Omental fat pad (tissue), 4 donors: ENCODE data around the gene FCRL6. TPM values are rescaled to one million over a fixed set of nuclear protein-coding genes. Genes with fewer than 3 reads are reported as not detected.
A peak's percentile ranks its signal among the peaks of the same experiment; 100 is the strongest.

ENCODE experiments used
- ATAC-seq: fragments of 150-250 bp; one replicate; pipeline ENCODE4 v1.9.1; 2016; ENCODE audit warnings: mild to moderate bottlenecking, moderate library complexity; ENCODE audit not compliant: low FRiP score
- DNase-seq: peaks from one replicate; pipeline ENCODE4 v3.0.0-alpha.2; 2019; ENCODE audit warnings: low spot score
- total RNA-seq, 4 donors: library from RNA; depleted of rRNA; stranded (reverse); fragments of >200 nt; gene quantifications; one replicate each; pipeline ENCODE4 v1.1.0, GENCODE V29; 2016
- TF ChIP-seq, protein P1 (sequence below), 3 donors: fragments of 450-650 bp; IDR thresholded peaks; one replicate each; pipeline ENCODE4 v1.5.1; 2016 to 2017; ENCODE audit warnings: antibody characterized with exemption in 3 of 3, mild to moderate bottlenecking in 3 of 3, moderate library complexity in 2 of 3

Gene FCRL6
- total RNA-seq, 4 donors from 2014 or later, result 0.93 to 1.9 (median 1.4) TPM

DNA sequence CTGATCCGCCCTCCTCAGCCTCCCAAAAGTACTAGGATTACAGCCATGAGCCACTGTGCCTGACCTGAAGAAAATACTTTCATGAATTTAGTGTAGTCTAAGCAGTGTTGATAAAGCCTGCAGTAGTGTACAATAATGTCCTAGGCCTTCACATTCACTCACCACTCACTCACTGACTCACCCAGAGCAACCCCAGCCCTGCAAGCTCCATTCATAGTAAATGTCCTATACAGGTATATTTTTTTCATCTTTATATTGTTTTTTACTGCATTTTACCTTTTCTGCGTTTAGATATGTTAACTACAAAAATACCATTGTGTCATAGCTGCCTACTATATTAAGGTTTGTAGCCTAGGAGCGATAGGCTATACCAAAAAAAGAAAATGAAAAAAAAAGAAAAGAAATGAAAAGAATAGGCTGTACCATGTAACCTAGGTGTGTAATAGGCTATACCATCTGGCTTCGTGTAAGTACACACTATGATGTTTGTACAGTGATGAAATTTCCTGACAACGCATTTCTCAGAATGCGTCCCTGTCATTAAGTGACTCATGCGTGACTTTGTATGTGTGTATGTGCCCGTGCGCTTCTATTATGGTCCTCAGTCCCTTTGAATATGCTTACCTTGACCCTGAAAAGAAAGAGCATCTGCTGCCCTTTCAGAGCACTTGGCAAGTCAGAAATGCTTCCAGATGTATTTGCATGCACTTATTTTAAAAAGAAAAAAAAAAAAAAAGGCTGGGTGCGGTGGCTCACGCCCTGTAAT, 15.3 kb downstream of the FCRL6 start:
- no peak for ATAC-seq
- TF ChIP-seq, protein P1, sequence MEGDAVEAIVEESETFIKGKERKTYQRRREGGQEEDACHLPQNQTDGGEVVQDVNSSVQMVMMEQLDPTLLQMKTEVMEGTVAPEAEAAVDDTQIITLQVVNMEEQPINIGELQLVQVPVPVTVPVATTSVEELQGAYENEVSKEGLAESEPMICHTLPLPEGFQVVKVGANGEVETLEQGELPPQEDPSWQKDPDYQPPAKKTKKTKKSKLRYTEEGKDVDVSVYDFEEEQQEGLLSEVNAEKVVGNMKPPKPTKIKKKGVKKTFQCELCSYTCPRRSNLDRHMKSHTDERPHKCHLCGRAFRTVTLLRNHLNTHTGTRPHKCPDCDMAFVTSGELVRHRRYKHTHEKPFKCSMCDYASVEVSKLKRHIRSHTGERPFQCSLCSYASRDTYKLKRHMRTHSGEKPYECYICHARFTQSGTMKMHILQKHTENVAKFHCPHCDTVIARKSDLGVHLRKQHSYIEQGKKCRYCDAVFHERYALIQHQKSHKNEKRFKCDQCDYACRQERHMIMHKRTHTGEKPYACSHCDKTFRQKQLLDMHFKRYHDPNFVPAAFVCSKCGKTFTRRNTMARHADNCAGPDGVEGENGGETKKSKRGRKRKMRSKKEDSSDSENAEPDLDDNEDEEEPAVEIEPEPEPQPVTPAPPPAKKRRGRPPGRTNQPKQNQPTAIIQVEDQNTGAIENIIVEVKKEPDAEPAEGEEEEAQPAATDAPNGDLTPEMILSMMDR (IDR thresholded peaks at IDR 0.05), result no peak
- no peak for DNase-seq

DNA sequence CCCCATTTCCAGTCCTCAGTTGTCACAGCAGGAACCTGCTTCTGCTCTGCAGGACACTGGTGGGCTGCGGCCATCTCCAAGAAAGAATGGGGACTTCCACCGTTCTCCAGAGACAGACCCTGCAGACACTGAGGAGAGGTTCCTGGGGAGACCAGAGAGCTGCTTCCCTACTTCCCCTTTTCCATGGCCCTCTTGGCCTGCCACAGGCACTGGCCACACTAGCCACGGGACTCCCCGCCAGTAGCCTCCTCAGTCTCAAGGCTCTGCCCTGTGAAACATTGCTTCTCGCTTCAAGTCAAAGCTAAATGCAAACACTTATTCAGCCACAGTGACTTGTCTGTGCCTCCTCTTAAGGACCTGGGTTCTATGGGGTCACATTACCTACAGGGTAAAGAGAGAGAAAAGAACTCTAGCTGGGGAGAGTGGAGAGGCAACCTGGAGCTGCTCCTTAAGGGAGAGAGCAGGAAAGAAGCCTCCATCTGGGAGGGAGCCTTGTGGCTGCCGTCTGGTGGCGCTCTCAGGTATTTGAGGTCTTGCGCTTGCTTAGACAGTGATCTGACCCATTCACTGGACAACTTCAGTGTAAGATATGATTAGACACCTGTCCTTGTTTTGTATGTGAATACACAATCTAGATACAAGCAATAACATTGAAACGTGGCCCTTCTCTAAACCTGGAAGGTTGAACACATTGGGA, 19.2 kb downstream of the FCRL6 start:
- ATAC-seq (no peak), DNase-seq (no peak)
- TF ChIP-seq, protein P1 (IDR thresholded peaks at IDR 0.05), result no peak

DNA sequence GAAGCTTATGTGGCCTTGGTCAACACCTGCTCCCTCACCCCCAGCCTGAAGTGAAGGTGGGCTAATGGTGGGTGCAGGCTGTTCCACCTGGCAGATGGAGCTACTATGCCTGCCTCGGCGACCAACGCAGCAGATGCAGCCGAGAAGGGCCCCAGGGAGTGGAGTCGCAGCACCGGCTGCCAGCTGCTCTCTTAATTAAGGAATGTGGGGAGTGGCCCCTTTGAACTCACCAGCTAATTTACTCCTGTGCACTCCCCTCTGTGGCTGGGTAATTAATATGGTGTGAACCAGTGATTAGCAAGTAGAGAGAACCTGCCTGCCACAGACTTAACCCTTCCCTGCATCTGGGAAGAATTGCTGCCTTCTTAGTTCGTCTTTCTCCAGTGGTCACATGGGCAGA, 21.2 kb downstream of the FCRL6 start:
- DNase-seq (no peak), ATAC-seq (no peak)
- TF ChIP-seq, protein P1 (IDR thresholded peaks at IDR 0.05), result no peak

DNA sequence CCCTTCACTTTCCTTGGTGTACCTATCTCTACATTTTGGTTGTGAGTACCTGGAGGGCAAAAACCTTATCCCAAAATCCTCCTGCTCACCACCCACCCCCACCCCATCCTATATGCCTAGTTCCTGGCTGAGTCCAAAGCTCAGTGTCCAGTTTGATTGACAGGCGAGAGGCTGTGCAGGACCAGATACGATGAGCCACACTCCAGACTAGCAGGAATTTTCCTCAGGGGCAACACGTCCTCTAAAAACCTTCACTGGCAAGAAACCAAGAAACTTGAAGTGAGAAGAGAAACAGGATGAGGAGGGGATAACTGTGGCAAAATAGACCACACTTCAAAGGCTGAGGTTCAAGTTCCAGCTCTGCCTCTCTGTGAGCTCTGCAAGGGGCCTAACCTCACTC, 23.4 kb downstream of the FCRL6 start:
- TF ChIP-seq, protein P1 (IDR thresholded peaks at IDR 0.05), result no peak
- no peak for ATAC-seq
- no peak for DNase-seq

DNA sequence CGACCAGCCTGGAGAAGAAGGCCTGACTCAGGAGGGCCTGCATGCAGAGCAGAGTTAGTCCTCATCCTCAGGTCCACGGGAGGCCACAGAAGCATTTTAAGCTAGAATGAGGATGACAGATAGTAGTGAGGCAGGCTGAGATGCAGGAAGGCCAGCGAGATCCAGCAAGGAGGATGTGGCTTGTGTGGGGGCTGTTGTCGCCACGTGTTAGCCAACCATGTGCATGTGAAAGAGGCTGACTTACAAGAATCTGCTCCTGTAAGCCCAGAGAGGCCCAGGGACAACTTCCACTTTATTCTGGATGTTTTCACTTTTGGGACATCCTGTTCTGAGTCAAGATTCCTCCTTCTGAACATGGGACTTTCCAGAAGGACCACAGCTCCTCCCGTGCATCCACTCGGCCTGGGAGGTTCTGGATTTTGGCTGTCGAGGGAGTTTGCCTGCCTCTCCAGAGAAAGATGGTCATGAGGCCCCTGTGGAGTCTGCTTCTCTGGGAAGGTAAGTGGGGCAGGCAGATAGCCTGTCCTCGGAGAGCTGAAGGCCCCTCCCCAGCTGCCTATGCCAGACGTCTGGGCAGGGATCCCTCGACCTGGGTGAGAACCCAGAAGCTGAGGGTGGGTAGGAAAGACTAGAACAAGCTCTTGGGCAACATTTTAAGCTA, 24.4 kb downstream of the FCRL6 start, which contains the start of gene SLAMF8:
Gene SLAMF8 (plus strand): TSS at position 433 of the 661 bp plus-strand sequence. CDS start 26 bp downstream, at position 459.
- DNase-seq, result no peak
- peak; percentile 6 for ATAC-seq
- TF ChIP-seq, protein P1 (IDR thresholded peaks at IDR 0.05), result no peak

DNA sequence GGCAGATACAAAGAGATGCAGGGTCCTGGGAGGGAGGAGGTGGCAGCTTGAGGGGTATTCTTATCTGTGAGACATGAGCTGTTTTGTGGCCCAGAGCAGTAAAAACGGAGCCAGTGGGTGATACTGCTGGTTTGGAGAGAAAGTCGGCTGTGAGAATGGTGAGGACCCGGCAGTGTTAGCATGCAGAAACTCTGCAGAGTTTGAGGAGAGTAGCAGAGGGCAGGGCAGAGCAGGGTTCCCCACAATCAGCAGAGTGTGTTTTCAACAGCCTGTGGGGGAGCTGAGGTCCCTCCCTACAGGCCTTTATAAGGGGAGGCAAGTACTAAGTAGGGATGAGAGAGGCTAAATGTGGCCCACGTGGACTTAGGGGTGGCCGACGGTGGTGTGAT, 24.9 kb downstream of the FCRL6 start:
- TF ChIP-seq, protein P1 (IDR thresholded peaks at IDR 0.05), result no peak
- no peak for DNase-seq
- no peak for ATAC-seq
